ENCODE results near the gene ATP6V1B1.

ATP6V1B1 gene

DNA sequence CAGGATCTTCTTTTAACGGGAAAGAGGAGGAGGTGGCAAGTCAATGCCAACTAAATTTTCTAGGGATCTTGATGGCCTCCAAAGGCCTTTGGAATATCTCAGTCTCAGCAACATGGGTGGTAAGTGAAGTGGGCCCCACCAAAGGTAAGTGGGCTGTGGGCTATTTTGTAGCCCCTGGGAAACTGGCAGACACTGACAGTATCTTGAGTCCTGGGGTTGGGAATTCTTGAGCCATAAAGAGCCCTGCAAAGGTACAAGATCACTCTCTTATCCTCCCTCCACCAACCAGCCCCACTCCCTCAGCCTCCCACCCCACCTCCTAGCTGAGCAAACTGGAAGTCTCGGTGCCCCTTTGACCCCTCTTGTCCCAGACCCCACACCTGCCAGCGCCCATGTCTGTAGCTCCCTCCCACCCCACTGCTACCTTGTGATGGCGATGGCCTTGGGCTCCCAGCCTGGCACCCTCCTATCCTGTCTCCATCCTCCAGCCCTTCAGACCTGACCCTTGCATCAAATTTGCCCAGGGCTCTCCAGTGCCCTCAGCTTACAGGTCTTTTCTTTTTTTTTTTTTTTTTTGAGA is 8.5 kb downstream of the ATP6V1B1 start:
- no peak for DNase-seq (ENCODE audit: low spot score)

DNA sequence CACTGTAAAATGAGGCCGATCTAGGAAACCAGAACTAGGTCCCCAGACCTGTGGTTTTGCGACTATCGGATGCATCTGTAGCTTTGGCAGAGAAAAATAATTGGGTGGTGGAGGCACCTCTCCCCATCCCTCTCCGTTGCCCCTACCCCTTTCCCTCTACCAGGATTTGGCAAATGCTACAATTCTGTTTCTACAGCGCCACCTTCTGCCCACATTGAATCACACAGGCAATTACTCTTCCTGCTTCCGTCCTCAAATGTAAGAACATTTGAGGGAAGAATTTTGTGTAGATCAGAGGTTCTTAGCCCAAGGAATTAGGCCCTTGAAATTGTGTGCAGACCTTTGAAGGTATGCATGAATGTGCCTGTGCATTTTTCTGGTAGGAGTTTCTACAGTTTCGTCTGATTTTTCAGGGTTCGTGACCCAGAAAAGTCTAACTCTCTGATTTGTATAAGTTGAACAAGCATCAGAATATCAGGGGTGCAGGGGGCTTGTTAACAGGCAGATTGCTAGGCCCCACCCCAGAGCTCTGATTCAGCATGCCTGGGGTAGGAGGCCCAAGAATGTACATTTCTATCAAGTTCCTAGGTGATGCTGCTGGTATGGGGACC is 11.2 kb downstream of the ATP6V1B1 start:
- peak; percentile 56 for DNase-seq (ENCODE audit: low spot score)

DNA sequence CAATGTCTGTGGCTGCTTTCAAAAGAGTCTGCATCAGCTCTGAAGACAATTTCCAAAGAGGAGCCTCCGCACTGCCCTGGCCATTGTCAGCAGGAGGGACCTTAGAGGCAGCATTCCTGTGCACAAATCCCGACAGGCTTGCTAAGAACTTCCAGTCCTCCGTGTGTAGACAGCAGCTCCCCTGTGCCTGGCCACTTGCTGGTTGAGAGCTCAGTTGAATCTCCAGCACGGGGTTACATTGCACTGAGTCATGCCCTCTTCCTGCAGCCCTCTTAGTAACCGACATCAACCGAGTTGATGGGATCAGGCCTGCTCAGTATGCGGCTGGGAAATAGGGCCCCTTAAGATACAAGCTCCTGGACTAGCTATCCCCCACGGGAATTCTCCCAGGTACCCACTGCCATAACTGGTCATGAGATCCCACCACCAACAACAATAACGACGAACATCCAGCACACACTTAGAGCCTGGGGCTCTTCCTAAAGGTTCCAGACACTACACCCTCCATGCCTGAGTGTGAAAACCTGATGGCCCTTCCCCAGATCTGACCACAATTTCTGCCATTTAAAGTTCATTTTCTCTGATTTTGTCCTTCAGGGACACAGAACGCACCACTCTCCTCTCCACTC is 12.0 kb downstream of the ATP6V1B1 start:
- no peak for DNase-seq (ENCODE audit: low spot score)

DNA sequence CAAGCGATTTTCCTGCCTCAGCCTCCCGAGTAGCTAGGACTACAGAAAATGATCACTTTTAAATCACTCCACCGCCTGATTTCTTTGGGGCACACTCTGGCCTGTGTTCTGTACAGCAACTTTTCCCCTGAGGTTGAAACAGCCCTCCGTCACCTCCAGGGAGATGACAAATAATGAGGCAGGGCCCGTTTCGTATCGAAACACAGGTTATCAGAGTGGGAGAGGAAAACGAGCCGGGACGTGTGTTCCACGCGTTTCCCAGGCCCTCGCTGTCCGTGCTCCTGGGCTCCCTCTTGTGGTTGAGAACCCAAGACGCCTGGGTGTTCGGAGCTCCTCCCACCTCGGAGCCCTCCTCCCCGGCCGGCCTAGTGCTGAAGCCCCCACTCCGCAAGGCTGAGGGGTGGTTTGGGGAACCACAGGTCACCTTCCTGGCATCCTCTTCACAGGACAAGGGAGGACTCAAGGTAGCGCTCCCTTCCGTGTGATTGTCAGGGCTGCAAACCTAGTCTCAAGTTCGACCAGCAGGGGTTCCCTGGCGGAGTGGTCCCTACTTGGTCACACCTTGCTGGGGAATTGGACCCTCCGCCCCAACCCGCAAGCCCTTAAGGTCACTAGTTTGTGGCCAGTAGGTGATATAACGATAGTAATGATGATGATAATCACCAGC is 12.8 kb downstream of the ATP6V1B1 start:
- peak; percentile 81 for DNase-seq (ENCODE audit: low spot score)

DNA sequence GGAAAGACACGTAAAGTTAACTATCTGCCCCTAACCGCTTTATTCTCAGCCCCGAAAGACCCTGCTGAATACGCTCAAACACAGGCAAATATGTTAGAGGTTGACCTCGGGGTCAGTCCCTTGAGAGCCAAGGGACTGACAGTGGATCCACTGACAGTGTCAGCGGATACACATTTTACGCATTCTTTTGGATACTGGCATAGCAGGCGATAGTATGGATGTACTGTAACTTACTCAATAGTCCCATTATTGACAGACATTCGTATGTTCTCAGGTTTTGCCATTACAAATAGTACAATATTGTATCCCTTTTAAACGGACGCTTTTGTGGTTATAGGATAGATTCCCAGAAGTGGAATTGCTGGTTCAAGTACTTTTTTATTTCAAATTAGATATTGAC is 13.4 kb downstream of the ATP6V1B1 start:
- DNase-seq (ENCODE audit: low spot score): no peak

DNA sequence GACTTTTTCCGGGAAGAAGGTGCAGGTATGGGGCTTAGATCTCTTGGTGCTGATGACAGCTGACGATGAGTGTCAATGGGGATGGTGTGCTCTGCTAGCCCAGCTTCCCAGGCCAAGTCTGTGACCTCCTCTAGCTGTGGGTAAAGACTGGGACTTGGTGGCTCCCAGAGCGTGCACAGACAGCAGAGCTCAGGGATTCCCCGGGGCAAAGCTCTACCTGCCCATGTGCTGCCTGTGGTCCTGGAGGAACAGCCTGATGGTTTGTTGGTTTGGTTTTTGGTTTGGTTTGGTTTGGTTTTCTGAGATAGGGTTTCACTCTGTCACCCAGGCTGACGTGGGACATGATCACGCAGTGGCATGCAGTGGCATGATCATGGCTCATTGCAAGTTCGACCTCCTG is 19.2 kb downstream of the ATP6V1B1 start:
- no peak for DNase-seq (ENCODE audit: low spot score)

DNA sequence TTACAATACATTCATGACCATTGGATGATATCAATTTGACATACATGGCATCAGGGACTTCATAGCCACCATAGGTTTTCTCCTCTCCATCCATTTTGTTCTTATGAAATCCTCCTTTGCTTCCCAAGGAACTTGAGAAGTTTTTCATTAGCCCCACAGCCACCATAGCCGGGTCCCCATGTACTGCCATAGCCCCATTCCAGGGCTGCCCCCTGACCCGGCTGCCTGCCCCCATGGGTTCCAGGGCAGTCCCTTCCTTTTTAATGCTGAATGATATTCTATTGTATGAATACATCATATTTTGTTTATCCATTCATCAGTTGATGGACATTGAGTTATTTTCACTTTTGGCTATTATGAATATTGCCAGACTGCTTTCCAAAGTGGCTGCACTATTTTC is 20.4 kb downstream of the ATP6V1B1 start:
- no peak for DNase-seq (ENCODE audit: low spot score)

DNA sequence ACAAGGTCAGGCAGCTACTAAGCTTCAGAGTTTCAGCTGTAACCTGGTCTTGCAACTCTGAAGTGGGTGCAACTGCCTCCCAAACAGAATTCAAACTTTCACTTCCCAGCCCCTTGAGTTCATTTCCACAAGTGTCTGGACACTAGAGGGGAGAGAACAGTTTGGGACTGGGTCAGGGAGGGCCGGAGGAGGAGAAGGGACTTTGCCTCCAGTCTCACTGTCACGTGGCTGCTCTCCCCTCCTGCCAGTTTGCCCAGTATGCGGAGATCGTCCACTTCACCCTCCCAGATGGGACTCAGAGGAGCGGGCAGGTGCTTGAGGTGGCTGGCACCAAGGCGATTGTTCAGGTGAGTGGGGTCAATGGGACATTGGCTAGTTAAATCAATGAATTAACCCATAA is 22.1 kb downstream of the ATP6V1B1 start:
- DNase-seq (ENCODE audit: low spot score): no peak

DNA sequence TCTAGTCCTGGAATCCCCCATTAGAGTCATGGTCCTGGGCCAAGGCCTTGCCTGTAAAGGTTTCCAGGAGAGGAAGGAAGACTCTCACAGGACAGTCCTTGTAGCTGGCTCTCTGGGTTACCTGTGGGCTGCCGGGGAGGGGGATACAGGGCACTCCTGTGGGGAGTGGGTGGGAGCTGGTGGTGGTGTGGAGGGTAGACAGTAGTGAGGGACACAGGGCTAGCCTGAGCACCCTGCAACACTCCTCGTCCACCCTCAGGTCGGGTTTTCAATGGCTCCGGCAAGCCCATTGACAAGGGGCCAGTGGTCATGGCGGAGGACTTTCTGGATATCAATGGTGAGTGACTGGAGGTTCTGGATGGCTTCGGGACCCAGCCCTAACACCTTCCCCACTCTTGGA is 23.1 kb downstream of the ATP6V1B1 start:
- DNase-seq (ENCODE audit: low spot score): no peak

DNA sequence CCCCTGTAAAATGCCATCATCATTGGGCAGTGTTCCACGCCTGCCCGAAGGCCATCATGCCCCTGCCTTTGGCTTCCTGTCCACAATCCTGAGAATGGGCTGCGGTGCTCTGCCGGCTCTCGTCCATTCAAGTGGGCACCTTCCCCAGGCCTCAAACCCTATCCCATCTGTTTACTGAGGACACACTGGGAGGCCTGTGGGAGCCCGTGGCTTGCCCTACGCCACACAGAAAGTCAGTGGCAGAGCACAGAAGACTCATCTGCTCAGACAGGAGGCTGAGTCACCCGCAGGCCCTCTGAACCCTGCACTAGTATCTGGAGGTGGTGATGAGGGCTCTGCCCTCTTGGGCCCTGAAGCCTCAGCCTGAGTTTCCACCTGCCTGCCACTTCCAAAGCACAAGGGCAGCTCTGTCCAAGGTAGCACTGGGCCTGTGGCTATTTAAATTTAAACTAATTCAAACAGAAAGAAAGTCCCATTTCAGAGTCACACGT is 23.6 kb downstream of the ATP6V1B1 start:
- no peak for DNase-seq (ENCODE audit: low spot score)

DNA sequence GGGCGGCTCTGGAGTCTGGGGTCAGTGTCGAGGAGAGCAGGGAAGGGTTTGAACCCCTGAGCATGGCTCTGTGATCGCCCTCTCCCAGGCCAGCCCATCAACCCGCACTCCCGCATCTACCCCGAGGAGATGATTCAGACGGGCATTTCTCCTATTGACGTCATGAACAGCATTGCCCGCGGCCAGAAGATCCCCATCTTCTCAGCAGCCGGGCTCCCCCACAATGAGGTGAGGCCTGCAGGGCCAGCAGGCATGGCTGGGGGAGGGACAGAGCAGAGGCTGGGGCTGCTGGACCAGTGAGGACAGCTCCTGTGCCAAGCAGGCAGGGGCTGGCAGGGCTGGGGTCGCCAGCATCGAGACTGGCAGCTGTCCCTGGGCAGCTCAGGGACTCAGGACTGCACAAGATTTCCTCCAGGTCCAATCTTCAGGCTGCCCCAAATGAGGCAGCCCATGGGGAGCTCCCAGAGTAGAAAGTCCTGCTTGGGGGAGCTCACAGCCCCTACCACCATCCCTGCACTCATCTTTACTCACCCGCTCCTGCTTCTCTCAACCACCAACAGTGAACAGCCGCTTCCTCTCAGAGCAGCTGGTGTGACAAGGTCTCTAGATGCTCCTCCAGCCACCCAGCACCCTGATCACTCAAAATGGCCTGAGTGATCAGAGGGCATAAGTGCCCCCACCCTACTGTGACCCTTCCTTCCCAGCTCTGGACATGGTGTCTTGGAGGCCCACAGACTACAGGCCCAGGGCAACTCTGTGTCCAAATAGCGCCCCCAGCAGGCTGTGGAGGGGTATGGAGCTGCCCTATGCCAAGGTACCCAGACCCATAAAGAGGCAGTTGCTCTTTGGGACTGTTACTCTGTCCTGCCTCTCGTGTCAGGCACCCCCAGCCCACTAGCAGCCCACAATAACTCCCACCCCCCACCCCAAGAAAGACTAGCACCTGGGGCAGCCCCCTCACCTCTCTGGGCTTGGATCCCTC is 24.4 kb downstream of the ATP6V1B1 start:
- peak; percentile 46 for DNase-seq (ENCODE audit: low spot score)

DNA sequence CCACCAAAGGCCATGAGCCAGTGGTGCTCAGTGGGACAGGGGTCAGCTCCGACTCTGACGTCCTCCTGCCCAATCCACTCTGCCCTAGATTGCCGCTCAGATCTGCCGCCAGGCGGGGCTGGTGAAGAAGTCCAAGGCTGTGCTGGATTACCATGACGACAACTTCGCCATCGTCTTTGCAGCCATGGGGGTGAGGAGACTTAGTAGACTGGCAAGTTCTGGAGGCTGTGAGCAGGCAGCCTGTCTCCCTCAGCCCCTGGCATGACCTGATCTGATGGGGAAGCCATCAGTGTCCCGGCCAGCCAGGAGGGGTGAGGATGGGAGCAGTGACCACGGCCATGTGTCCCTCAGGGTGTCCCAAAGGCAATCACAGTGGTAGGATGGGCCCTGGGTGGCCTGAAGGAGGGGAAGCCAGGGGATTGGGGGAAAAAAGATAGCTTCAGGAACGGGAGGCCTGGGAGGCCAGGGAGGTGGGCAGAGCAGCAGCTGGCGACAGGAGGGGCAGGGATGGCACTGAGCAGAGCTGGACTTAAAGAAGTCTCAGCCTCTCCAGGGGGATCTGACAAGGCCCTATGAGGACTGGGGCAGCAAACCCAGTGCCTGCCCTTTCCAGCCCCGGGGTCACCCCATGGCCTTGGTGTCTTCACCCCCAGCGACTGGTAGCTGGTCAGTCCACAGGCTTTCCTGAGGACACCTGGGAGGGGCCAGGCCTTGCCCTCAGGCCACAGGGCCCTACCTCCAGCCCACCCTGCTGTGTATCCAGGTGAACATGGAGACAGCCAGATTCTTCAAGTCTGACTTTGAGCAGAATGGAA is 25.3 kb downstream of the ATP6V1B1 start:
- DNase-seq (ENCODE audit: low spot score): peak; percentile 41

DNA sequence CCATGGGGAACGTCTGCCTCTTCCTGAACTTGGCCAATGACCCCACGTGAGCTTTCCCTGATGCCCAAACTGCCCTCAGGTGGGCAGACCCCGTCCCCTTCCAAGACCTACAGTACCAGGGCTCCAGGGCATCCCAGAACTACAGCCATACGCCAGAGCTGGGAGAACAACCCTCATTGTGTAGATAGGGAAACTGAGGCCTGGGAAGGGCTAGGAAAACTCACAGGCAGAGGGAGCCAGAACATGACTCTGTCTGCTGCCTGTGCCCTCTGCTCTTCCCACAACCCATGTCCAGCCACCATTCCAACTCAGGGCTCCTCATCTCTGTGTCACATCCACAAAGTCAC is 25.9 kb downstream of the ATP6V1B1 start:
- no peak for DNase-seq (ENCODE audit: low spot score)

DNA sequence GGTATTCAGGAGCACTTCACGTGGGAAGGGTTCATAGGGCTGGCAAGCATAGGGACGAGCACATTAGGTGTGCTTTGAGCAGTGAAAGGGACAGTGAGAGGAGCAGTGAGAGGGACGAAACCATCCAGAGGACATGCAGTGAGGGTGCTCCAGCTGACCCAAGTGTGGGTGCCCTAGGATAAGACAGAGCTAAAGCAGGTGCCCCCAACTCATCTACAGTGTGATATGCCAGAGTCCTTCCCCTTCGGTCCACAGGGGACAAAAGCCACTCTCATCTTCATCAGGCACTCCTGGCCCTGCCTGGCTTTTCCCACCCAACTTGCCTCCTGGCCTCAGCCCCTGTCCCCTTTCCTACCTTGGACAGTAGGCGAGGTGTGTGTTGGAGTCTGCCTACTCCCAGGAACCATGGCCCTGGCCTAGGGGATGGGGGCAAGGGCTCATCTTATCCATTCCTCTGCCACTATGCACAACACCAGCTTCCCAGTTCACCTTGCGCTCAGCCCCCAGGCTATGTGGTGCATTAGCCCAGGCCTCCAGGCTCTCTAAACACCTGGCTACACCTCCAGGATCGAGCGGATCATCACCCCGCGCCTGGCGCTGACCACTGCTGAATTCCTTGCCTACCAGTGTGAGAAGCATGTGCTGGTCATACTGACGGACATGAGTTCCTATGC is 26.6 kb downstream of the ATP6V1B1 start:
- DNase-seq (ENCODE audit: low spot score): no peak

DNA sequence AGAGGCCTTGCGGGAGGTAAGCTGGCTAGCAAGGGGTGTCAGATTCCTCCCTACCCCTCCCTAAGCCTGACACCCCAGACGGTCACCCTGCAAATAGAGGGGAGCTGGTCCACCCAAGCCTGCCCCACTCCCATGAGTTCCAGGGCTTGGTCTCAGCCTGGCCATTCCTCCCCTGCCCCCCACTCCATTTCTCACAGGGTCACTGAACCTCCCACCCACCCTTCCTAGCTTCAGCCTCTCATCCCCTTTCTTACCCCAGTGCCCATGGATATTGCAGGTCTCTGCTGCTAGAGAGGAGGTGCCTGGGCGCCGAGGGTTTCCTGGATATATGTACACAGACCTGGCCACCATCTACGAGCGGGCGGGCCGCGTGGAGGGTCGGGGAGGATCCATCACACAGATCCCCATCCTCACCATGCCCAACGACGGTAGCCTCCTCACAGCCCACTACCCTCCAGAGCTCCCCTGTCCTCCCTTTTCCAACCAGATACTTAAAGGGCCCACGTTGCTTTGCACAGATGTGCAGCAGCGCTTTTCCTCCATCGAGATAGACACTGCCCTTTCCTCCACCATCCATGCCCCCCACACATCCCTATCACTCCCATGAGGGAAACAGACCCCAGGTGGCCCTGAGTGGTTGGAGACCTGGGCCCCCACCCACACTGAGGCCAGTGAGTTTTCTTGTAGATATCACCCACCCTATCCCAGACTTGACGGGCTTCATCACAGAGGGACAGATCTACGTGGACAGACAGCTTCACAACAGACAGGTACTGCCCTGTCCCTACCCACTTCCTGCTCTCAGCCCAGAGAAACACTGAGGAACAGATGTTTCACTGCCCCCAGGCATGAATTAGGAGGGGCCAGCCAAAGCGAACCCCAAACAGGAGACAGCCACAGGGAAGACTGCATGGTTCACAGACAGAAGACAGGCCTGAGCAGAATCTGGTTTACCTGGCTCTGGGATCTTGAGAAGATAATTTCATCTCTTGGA is 27.5 kb downstream of the ATP6V1B1 start:
- no peak for DNase-seq (ENCODE audit: low spot score)

DNA sequence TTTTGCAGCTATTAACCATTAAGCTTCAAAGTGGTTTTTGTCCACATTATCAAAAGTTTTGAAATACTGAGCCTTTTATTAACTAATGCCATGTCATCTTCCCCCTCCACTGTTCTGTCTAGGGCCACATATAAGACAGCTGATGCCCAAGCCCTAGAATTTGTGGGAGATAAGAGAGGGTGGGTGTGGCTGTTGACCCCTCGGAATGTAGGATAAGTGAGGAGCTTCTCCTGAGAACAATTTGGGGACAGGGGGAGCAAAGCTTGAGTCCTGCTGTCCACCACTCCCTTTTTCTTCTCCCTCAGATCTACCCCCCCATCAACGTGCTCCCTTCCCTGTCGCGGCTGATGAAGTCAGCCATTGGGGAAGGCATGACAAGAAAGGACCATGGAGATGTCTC is 28.4 kb downstream of the ATP6V1B1 start:
- no peak for DNase-seq (ENCODE audit: low spot score)

DNA sequence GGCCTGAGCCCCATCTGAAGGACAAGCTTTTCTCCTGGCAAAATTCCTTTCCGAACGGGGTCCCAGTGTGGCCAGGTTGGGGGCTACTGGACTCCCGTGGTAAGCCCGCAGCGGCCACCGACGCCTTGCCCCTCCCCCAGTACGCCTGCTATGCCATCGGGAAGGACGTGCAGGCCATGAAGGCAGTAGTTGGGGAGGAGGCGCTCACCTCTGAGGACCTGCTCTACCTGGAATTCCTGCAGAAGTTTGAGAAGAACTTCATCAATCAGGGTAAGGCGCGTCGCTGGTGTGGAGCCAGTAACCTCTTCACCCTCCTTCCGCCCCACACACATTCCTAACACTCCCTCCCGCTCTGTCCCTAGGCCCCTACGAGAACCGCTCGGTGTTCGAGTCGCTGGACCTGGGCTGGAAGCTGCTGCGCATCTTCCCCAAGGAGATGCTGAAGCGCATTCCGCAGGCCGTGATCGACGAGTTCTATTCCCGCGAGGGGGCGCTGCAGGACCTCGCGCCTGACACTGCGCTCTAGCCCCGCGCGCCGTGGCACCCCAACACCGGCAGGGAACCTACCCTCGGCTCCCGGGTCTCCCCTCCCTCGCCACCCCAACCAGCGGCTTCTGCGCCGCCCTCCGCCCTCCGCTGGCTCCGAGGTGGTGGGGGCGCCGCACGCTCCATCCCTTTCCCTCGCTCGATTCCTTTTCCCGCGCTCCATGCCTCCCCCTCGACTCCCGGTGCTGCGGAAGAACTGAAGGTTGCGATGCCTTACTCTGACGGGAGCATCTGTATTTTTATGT is 29.1 kb downstream of the ATP6V1B1 start:
- DNase-seq (ENCODE audit: low spot score): peak; percentile 85

DNA sequence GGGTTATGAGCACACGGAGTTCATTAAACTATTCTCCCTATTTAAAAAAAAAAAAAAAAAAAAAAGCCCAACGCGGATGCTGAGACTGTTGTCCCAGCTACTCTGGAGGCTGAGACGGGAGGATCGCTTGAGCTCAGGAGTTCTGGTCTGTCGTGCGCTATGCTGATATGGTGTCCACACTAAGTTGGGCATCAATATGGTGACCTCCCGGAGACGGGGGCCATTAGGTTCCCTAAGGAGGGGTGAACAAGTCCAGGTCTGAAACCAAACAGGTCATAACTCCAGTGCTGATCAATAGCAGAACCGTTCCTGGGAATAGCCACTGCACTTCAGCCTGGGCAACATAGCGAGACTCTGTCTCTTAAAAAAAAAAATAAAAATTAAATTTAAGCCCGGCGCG is 29.8 kb downstream of the ATP6V1B1 start:
- DNase-seq (ENCODE audit: low spot score): no peak
